Activated T-cell treated with anti-CD3 and anti-CD28 coated beads for 1 hour (primary cell): ENCODE results near the gene S1PR2.
"Not testable (repeated sequence)": the region's sequence is repeated elsewhere in the genome, so short reads cannot be mapped to it uniquely, and the experiment has no call there.

Source experiments
- DNase-seq: peaks from one replicate; pipeline ENCODE4 v3.0.0-alpha.2; 2020; ENCODE audit warnings: low read depth

Gene S1PR2

DNA sequence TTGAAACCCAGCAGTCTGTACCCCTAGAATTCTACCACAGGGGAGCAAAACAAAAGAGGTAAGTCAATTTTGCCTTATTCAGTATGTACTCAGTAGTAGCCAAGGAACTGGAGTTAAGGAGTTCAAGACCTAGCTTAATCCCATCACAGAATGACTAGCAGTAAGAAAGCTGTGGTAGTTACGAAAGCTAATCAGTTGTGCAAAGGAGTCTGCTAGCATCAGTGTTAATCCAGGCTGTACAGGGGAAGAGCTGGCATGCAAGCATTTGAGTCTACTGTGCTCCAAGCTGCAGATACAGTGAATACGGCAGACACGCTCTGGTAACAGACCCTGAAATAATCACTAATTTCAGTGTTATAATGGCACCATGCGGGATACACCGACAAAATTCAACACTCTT is 41.1 kb downstream of the S1PR2 start:
- DNase-seq = no peak

DNA sequence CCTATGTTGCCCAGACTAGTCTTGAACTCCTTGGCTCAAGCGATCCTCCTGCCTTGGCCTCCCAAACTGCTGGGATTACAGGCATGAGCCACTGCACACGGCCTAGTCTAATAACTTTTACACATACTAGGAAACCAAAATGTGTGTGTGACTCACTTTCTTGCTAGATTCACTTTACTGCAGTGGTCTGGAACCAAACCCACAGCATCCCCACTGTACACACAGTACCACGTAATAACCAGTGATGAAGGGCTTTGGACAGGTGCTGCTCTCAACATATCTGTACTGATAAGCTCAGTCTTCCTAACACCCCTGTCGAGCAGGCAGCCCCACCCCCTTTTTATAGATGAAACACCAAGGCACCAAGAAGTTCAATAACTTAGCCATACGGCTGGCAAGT is 41.5 kb downstream of the S1PR2 start:
- no peak for DNase-seq

DNA sequence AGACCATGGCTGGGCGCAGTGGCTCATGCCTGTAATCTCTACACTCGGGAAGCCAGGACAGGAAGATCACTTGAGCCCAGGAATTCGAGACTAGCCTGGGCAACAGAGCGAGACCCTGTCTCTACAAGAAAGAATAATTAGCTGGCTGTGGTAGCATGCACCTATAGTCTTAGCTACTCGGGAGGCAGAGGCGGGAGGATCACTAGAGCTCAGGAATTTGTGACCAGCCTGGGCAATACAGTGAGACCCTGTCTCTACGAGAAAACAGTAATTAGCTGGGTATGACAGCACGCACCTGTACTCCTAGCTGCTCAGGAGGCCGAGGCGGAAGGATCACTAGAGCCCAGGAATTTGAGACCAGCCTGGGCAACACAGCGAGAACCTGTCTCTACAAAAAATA is 43.8 kb downstream of the S1PR2 start:
- DNase-seq = no peak

DNA sequence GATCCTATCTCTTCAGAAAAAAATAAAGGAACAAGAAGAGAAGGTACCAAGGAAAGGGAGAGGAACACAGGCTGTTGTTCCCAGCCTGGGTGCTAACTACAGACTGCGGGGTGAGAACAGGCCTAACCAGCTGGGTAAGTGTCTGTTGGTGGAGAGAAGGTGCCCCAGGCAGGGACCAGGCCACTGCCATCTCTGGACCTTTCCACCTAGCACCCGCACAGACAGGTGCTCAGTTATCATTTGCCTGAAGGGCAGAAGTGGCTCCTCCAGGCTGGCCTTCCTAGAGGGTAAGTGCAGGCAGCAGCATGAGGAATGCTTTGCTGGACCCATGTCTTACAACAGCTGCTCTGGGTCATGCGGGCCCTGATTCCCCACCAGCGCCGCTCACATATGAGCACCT is 46.5 kb downstream of the S1PR2 start:
- no peak for DNase-seq

DNA sequence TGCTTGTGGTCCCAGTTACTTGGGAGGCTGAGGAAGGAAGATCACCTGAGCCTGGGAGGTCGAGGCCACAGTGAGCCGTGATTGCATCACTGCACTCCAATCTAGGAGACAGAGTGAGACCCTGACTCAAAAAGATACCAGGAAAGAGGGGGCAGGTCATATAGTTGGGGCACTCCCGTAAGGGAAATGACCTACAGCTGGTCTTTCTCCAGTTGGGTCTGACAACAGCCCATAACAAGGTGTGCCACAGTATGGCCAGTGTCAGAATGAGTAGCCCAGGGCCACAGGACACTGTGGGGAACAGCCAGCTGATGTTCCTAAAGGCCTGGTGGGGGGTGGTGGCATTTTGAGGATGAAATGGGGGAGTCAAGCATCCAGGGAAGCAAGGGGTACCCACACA is 47.2 kb downstream of the S1PR2 start:
- no peak for DNase-seq

DNA sequence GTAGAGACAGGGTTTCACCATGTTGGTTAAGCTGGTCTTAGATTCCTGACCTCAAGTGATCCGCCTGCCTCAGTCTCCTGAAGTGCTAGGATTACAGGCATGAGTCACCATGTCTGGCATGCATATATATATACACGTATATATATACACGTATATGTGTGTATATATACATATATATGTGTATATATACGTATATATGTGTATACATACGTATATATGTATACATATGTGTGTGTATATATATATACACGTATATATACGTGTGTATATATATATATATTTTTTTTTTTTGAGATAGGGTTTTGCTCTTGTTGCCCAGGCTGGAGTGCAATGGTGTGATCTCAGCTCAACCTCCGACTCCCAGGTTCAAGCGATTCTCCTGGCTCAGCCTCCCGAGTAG is 48.3 kb downstream of the S1PR2 start:
- no peak for DNase-seq

DNA sequence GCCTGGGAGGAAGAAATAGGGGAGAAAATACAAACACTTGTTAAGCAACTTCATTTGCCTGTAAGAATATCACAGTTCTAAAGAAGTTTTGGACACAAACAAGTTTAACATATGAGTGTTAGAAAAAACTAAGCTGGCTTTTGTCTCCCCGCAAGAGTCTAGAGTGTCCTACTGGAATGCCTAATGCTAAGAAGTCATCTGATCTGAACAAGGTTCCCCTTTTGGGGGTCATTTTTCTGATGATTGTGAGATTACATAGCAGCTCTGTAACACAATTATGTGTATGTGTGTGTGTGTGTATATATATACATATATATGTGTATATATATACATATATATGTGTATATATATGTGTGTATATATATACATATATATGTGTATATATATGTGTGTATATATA is 49.1 kb downstream of the S1PR2 start:
- DNase-seq = no peak

DNA sequence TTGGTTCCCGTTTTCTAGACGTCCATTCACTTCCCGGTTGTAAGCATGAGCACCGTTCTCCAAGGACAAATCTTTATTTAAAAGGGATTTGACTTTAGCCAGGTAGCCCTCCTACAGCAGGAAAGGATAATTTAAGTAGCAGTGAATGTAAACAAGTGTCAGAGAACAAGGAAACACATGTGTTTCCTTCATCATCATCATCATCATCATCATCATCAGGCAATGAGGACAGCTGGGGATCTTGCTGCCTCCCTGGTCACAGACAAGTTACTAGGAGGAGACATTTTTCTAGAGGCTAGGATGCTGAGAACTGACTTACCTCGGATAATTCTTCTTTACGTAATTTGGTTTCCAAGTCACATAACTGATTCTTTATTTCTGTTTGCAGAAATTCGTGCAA is 50.7 kb downstream of the S1PR2 start:
- DNase-seq = no peak

DNA sequence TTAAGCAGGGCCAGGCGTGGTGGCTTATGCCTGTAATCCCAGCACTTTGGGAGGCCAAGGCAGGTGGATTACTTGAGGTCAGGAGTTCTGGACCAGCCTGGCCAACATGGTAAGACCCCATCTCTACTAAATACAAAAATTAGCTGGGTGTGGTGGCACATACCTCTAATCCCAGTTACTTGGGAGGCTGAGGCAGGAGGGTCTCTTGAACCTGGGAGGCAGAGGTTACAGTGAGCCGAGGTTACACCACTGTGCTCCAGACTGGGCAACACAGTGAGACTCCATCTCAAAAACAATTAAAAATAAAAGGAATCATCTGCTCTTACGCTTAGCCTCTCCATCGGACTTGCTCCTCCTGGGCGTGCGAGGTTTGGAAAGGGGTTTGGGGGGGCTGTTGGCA is 51.1 kb downstream of the S1PR2 start:
- DNase-seq = not testable (repeated sequence)

DNA sequence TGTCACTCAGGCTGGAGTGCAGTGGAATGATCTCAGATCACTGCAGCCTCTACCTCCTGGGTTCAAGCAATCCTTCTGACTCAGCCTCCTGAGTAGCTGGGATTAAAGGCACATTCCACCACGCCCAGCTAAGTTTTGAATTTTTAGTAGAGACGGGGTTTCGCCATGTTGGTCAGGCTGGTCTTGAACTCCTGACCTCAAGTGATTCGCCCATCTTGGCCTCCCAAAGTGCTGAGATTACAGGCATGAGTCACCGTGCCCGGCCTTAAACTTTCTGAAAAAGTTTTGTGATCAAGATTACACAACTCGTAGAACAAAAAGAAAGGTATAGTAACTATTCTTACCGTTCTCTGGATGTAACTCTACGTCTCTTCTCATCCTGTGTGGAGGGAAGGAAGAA is 57.6 kb downstream of the S1PR2 start:
- no peak for DNase-seq
